ENCODE measurements around the gene COL5A1.
"Not testable (repeated sequence)": the region's sequence is repeated elsewhere in the genome, so short reads cannot be mapped to it uniquely, and the experiment has no call there.

Gene COL5A1

GRCh38 chr9:134641990-134642384 is 384 bp downstream of the COL5A1 start:
- no peaks in the 10 kb centered on the region for H3K27me3 ChIP-seq (ENCODE audit: insufficient read depth, poor library complexity, severe bottlenecking)
- H3K4me3 ChIP-seq (ENCODE audit: severe bottlenecking) = peak overlapping the region; percentile 65
- H3K9me3 ChIP-seq (ENCODE audit: severe bottlenecking) = no peaks in the 10 kb centered on the region
- ATAC-seq (ENCODE audit: low read depth) (no peak), DNase-seq (ENCODE audit: low spot score) (no peak)
- H3K36me3 ChIP-seq (ENCODE audit: low read depth) = peaks cover 9% of the 10 kb centered on the region; the same call in 1 of the 2 replicates
- peaks cover 9% of the 10 kb centered on the region for H3K4me1 ChIP-seq (ENCODE audit: insufficient read depth, poor library complexity, severe bottlenecking)
- H3K27ac ChIP-seq (ENCODE audit: poor library complexity, severe bottlenecking) = peak overlapping the region; percentile 90
- no peak for TF ChIP-seq CTCF (IDR thresholded peaks at IDR 0.05; ENCODE audit: poor library complexity, severe bottlenecking)

GRCh38 chr9:134642385-134643181 is 980 bp downstream of the COL5A1 start:
- peaks cover 9% of the 10 kb centered on the region for H3K4me1 ChIP-seq (ENCODE audit: insufficient read depth, poor library complexity, severe bottlenecking)
- H3K27me3 ChIP-seq (ENCODE audit: insufficient read depth, poor library complexity, severe bottlenecking) = no peaks in the 10 kb centered on the region
- H3K9me3 ChIP-seq (ENCODE audit: severe bottlenecking) = no peaks in the 10 kb centered on the region
- peak; percentile 44 for TF ChIP-seq CTCF (IDR thresholded peaks at IDR 0.05; ENCODE audit: poor library complexity, severe bottlenecking)
- peak overlapping the region; percentile 65 for H3K4me3 ChIP-seq (ENCODE audit: severe bottlenecking)
- peaks cover 13% of the 10 kb centered on the region; the same call in 1 of the 2 replicates for H3K36me3 ChIP-seq (ENCODE audit: low read depth)
- DNase-seq (ENCODE audit: low spot score) = no peak
- H3K27ac ChIP-seq (ENCODE audit: poor library complexity, severe bottlenecking) = peak overlapping the region; percentile 90
- peak; percentile 26 for ATAC-seq (ENCODE audit: low read depth)

GRCh38 chr9:134643222-134643671 is 1.6 kb downstream of the COL5A1 start:
- H3K9me3 ChIP-seq (ENCODE audit: severe bottlenecking) = no peaks in the 10 kb centered on the region
- H3K36me3 ChIP-seq (ENCODE audit: low read depth) = peaks cover 14% of the 10 kb centered on the region; the same call in 1 of the 2 replicates
- no peak for DNase-seq (ENCODE audit: low spot score)
- no peaks in the 10 kb centered on the region for H3K27me3 ChIP-seq (ENCODE audit: insufficient read depth, poor library complexity, severe bottlenecking)
- peak overlapping the region; percentile 65 for H3K4me3 ChIP-seq (ENCODE audit: severe bottlenecking)
- no peak for TF ChIP-seq CTCF (IDR thresholded peaks at IDR 0.05; ENCODE audit: poor library complexity, severe bottlenecking)
- peak; percentile 6; the same call in 1 of the 3 replicates for ATAC-seq (ENCODE audit: low read depth)
- peak overlapping the region; percentile 90 for H3K27ac ChIP-seq (ENCODE audit: poor library complexity, severe bottlenecking)
- peaks cover 9% of the 10 kb centered on the region for H3K4me1 ChIP-seq (ENCODE audit: insufficient read depth, poor library complexity, severe bottlenecking)

GRCh38 chr9:134644401-134644724 is 2.8 kb downstream of the COL5A1 start:
- ATAC-seq (ENCODE audit: low read depth); DNase-seq (ENCODE audit: low spot score); H3K27me3 ChIP-seq (ENCODE audit: insufficient read depth, poor library complexity, severe bottlenecking); H3K9me3 ChIP-seq (ENCODE audit: severe bottlenecking): not testable (repeated sequence)
- Histone ChIP-seq H3K4me3 (ENCODE audit: severe bottlenecking) (peak overlapping the region; percentile 24), H3K27ac (ENCODE audit: poor library complexity, severe bottlenecking) (peak overlapping the region; percentile 90), H3K4me1 (ENCODE audit: insufficient read depth, poor library complexity, severe bottlenecking) (peaks cover 17% of the 10 kb centered on the region), H3K36me3 (ENCODE audit: low read depth) (peaks cover 20% of the 10 kb centered on the region)

- H3K27me3 ChIP-seq (ENCODE audit: insufficient read depth, poor library complexity, severe bottlenecking) = no peaks in the 10 kb centered on the region
- peak overlapping the region; percentile 24 for H3K4me3 ChIP-seq (ENCODE audit: severe bottlenecking)
- ATAC-seq (ENCODE audit: low read depth) = peak; percentile 67
- peak; percentile 90 for DNase-seq (ENCODE audit: low spot score)
- no peak for TF ChIP-seq CTCF (IDR thresholded peaks at IDR 0.05; ENCODE audit: poor library complexity, severe bottlenecking)
- peaks cover 24% of the 10 kb centered on the region for H3K36me3 ChIP-seq (ENCODE audit: low read depth)
- H3K27ac ChIP-seq (ENCODE audit: poor library complexity, severe bottlenecking) = peak overlapping the region; percentile 90
- H3K9me3 ChIP-seq (ENCODE audit: severe bottlenecking) = no peaks in the 10 kb centered on the region
- peaks cover 19% of the 10 kb centered on the region for H3K4me1 ChIP-seq (ENCODE audit: insufficient read depth, poor library complexity, severe bottlenecking)
Observed at GRCh38 chr9:134644725-134645606, 3.4 kb downstream of the COL5A1 start.

Measured in RWPE2 (cell line).